Measurements from ENCODE around the gene UNC5C.

UNC5C gene

GRCh38 chr4:95129821-95130311, 418.9 kb downstream of the UNC5C start:
- DNase-seq (ENCODE audit: low read depth, low spot score): no peak

DNA sequence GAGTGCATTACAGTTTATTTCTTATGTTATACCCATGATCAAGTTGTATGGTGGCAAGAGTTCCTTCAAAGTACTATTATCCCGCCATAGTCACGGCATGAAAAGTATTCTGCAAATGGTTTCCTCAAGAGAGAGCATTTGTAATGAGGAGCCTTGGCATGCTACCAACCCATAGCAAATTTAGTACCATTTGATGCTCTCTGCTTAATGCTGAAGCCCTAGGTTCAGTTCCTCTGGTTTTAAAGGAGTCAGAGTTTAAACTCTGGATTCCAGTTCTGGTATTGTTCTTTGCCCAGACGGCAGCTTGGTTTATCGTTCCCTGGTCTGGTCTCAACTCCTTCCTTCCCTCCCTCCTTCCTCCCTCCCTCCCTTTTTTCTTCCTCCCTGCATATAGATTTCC, 419.7 kb downstream of the UNC5C start:
- no peak for DNase-seq (ENCODE audit: low read depth, low spot score)

- no peak for DNase-seq (ENCODE audit: low read depth, low spot score)
These were observed 423.8 kb downstream of the UNC5C start for GRCh38 chr4:95124906-95125504.

DNA sequence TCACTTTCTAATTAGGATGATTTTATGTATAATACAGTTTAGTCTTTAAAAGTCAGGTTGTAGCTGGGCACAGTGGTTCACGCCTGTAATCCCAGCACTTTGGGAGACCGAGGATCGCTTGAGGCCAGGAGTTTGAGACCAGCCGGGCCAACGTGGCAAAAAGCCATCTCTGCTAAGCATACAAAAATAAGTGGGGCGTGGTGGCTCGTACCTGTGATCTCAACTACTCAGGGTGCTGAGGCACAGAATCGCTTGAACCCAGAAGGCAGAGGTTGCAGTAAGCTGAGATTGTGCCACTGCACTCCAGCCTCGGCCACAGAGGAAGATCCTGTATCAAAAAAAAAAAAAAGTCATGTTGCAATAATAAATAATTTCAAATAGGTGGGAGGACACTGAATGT, 426.8 kb downstream of the UNC5C start:
- DNase-seq (ENCODE audit: low read depth, low spot score): no peak

- DNase-seq (ENCODE audit: low read depth, low spot score): no peak
These were observed 428.3 kb downstream of the UNC5C start for GRCh38 chr4:95120456-95120855.

GRCh38 chr4:95118497-95118896, 430.3 kb downstream of the UNC5C start:
- DNase-seq (ENCODE audit: low read depth, low spot score): no peak

DNA sequence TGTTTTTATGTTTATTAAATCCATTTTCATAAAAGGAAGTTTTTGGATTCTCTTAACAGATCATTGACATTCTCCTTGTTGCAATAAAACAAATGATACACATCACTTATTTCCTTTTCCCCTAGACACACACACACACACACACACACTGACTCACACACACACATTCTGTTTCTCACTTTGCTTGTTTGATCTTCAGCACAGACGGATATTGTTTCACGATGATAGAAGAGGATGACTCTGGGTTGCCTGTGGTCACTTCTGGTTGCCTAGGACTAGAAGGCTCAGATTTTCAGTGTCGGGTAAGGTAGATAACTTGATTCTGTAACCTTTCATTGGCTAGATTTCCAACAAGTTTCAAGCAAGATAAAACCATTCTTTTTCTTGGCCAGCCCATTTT, 434.3 kb downstream of the UNC5C start:
- no peak for DNase-seq (ENCODE audit: low read depth, low spot score)

All from activated naive CD8-positive, alpha-beta T cell treated with anti-CD3 and anti-CD28 coated beads, Interleukin-2, amount 50 U/mL, for 16 hours (primary cell).